NCI-H774 (cell line): Measurements from ENCODE around the gene B3GNT2.
"Not testable (repeated sequence)": the region's sequence is repeated elsewhere in the genome, so short reads cannot be mapped to it uniquely, and the experiment has no call there.

Experiments
- DNase-seq: peaks from one replicate; lab custom pipeline; 2025; lab: John Stamatoyannopoulos, UW

The B3GNT2 gene

DNA sequence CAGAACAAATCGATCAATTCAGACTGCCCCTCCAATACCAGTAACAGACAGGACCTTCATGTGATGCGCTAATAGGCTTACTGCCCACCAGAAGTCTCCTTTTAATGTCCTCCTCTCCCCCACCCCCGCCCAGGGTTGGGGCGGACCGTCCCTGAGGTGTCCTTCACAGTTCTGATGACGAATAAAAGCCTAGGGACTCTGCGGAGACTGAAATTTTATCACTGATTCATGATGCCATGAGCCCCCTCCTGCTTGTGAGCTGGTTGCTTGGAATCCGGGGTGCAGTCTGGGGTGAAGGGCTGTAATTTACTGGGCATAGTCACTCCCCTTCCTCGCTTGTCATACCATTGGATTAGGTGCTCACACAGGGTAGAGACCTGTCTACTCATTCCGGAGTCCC is 42.3 kb downstream of the B3GNT2 start:
- no peak for DNase-seq

DNA sequence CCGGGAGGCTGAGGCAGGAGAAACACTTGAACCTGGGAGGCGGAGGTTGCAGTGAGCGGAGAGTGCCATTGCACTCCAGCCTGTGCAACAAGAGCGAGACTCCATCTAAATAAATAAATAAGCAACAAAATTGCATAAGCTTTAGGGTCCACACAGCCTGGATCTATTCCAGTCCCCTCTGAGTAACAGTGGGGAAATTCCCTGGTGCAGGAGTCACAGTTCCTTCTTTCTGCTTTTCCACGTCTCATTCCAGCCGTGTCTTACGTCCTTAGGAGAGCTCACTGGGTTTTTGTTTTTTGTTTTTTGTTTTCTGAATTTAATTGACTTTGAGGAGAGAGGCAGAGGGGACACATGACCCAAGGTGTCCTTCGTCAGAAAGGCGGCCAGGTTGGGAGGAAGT is 44.6 kb downstream of the B3GNT2 start:
- DNase-seq: no peak

DNA sequence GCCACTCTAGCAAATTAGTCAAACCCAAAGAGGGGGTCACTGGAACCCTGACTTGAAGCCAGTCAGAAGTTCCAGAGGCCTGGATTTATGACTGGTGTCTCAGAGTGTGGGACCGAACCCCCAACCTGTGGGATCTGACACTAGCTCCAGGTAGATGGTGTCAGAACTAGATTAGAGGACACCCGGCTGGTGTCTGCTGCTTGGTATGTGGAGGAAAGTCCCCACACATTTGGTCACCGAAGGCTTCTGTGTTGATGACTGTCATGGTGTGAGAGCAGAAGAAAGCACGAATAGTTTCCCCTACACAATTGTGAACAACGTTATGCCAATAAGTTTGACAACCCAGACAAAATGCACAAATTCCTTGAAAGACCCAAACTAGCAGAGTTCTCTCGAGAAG is 48.1 kb downstream of the B3GNT2 start:
- DNase-seq: no peak

DNA sequence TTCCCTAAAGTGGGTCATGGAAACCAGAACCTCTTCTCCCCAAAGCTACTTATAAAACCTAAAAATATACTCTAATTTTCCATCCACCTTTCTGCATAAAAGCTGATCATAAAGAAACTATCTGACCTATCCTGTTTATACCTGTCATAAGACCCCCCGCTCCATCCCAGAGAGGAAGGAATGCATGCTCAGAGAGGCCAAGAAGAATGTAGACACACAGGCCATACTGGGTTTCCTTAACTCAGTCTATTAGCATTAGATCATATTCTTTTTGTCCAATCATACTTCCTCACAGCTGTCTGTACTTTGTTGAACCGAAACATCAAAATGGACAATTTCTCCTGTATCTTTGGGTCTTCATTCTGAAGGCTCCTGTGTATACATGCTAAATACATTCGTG is 52.3 kb downstream of the B3GNT2 start:
- DNase-seq: no peak

DNA sequence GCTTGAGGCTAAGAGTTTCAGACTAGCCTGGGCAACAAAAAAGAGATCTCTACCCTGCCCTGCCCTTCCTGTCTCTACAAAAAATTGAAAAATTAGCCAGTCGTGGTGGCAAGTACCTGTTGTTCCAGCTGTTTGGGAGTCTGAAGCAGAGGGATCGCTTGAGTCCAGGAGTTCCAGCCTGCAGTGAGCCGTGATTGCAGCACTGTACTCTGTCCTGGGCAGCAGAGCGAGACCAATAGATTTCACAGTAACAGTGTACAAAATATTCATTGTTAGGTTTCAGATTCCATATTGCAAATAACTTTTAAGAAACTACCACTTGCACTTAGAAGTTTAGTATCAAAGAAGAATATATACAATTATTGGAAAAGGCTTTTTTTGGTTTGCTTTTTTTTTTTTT is 54.3 kb downstream of the B3GNT2 start:
- DNase-seq: no peak

DNA sequence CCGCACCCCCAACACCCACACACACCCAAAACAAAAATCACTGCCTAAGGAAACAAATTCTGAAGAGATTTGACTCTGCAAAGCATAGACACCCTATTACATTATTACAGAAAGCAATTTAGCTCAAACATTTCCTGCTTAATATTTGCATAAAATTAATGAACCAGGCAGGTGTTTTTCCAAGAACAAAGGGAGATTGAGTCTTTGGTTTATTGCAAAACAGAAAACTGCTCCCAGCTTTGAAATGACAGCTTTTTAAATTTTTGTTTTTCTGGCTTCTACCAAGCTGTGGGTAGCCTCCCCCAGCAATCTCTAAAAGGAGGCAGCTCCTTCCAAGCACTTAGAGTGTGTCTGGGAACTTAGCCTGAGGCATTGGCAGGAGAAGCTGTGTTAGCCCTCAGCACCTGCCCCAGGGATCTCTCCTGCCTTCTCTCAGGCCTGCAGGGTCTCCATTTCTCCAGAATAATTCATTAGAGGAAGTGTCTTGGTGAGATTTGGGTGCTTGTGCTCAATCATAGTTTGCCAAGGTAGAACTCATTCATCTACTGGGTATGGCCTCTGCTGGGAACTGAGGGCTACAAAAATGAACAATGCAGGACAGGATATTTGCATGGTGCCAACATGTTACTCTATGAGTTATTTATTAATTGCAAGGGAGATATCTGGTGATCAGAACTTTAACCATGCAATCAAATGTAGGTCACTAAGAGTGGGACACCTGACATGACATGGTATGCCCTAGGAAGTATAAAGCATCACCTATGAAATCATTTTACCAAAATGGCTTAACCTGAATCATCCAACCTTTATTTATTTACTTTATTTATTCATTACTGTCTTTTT is 58.7 kb downstream of the B3GNT2 start:
- no peak for DNase-seq

DNA sequence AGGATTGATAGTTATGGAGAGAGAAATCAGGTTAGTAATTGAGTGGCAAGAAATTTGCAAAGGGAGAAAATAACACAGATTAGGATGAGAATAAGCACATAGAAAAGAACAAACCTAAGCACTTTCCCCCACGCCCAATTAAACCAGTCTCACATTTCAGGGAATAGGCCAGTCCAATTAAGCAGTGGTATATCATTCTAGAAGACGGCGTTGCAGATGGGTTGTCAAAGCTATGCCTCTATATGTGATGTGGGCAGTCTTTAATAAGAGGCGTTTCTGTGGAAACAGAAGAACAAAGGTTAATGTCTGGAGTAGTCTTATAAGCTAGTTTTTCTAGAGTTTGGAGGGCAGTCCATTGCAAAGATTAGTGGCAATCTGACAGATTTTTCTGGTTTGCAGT is 61.6 kb downstream of the B3GNT2 start:
- DNase-seq: no peak

DNA sequence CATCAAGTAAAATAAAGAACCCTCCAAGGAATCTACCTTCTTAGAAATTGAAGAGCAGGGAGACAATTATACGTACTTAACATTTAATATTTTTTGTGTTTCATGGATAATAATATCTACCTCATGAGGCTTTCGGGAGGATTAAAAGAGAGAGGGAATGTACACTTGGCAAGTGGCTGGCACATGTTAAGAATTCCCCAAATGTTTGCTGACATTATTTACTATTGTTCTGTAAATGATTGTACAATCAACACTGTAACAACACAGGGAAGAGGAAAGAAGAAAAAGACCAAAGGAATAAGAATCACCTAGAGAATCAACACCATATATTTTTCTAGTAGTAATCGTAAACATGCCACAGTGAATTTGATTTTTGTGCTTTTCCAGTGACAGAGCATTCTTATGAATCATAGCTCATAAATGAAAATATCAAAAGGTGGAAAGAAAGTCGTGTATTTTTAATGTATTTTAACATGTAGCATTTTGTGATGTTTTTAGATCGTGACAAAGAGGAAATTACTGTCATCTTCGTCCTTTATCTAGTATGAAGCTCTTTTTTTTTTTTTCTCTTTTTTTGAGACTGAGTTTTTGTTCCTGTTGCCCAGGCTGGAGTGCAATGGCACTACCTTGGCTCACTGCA is 67.3 kb downstream of the B3GNT2 start:
- DNase-seq: no peak

DNA sequence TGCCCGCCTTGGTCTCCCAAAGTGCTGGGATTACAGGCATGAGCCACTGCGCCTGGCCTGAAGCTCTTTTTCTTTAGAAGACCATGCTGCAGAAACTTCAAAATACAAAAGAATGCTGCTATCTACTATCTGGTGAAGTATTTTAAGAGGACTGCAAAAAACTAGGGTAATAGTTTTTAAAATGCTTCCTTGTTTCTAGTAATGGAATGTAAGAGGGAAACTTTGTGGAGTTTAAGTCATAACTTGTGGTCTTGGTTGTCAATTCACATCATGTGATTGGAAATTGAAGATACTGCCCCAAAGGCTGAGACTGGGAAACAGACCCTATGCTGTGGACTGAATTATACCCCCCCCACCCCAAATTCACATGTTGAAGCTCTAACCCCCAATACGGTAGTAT is 68.3 kb downstream of the B3GNT2 start:
- no peak for DNase-seq

DNA sequence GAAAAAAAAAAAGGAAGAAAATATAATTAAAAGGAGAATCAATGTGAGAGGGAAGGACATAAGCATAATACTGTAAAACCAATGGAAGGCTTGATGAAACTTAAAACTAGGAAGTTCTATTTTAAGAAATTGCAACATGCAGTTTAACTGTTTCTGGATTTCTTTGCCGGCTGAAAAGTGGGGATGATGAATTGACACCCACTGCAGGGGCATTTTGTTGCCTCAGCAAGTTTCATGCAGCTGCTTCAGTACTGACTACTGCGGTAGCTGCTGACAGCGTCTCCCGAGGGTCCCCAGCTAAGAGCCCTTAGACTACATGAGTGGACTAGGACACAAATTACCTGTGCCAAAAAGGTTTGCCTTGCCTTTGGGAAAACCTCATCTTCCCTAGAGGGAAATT is 69.2 kb downstream of the B3GNT2 start:
- no peak for DNase-seq

DNA sequence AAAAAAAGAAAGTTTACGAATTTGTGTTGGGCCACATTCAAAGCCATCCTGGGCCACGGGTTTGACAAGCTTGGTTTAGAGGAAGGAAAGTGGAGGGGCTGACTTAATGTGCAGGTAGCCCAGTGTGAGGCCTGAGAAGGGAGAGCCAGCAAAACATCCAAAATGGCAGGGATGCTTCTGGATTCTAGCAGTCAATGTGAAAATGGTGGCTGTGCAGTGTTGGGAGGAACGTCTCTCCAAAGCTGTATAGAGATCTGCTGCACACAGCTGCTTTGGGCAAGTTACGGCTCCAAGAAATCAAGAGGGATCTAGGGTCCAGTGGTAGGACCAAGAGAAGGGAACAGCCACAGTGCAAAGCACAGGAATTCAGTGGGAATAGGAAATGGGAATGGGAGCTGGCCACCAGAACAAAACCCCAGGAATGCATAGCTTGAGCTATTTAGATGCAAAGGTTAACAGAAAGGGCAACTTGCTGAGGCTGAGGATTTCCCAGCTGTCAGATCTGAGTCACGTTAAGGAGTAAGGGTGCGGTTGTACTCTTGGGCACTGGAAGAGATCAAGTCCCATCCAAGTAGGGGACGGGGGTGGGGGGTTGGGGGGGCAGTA is 70.6 kb downstream of the B3GNT2 start:
- DNase-seq: no peak

DNA sequence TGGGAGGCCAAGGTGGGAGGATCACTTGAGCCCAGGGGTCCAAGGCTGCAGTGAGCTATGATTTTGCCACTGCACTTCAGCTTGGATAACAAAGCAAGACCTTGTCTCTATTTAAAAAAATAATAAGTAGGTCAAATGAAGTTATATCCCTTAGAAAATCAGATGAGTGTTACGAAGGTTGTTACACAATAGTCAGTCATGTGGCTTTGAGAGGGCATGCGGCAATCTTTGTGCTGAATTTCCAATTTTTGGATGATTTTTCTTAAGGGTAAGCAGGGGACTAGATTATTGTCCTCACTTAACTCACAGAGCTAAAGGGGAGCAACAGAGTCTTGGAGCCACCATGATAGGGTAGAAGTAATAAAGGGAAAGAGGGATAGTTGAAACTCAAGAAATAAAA is 71.8 kb downstream of the B3GNT2 start:
- no peak for DNase-seq

DNA sequence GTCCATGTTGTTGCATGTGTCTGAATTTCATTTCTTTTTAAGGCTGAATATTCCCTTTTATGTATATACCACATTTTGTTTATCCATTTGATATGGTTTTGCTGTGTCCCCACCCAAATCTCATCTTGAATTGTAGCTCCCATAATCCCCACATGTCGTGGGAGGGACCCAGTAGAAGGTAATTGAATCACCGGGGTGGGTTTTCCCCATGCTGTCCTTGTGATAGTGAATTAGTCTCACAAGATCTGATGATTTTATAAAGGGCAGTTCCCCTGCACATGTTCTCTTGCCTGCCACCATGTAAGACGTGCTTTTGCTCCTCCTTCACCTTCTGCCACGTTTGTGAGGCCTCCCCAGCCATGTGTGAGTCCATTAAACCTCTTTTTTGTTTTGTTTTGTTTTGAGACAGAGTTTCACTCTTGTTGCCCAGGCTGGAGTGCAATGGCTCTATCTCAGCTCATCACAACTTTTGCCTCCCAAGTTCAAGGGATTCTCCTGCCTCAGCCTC is 72.8 kb downstream of the B3GNT2 start:
- DNase-seq: not testable (repeated sequence)

DNA sequence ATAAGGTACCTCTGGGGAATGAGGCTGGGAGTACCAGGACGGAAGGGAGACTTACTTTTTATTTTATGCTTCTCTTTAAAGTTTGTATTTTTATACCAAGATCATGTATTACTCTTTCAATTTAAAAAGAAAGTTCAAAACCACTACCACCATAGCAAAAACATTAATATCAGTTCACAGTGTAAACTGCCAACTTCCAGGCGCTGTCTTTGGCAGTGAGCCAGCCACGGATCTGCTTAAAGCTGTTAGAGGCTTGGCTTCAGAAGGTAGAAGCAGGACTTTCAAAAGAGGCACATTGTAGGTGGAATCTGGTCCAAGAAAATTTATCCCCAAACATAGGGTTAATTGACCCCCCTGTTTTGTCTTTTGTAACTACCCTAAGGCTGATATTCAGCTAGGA is 74.8 kb downstream of the B3GNT2 start:
- peak; percentile 3 for DNase-seq
